ENCODE measurements around the gene PAK1.

DNA sequence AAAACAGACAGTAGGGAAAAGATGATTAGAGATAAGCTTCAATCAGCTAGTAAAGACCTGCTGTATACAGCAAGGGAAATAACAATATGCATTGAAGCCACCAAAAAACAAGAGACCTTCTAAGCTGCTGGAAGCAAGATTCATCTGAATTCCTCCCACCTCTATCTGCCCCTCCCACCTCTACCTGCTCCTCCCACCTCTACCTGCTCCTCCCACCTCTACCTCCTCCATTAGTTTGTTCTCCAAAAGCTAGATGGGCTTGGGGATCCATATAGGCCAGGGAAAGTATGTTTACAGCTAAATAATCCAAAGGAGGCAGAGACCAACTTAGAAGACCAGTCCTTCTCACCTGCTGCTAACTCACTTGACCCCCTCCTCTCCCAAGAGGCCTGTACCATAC, 33.2 kb downstream of the PAK1 start:
- TF ChIP-seq POLR2AphosphoS5 (IDR thresholded peaks at IDR 0.05) (no peak), POLR2A (IDR thresholded peaks at IDR 0.05; ENCODE audit: low read depth) (no peak), CTCF (IDR thresholded peaks at IDR 0.05) (no peak), EP300 (IDR thresholded peaks at IDR 0.05) (no peak)

Measured in esophagus muscularis mucosa (tissue), 4 donors.